Measurements from ENCODE around the gene MSL2. TPM values are rescaled to one million over a fixed set of nuclear protein-coding genes. Genes with fewer than 3 reads are reported as not detected.
"Not testable (repeated sequence)": the region's sequence is repeated elsewhere in the genome, so short reads cannot be mapped to it uniquely, and the experiment has no call there.

The MSL2 gene
- polyA plus RNA-seq, 1 experiment, result 9.1 TPM

DNA sequence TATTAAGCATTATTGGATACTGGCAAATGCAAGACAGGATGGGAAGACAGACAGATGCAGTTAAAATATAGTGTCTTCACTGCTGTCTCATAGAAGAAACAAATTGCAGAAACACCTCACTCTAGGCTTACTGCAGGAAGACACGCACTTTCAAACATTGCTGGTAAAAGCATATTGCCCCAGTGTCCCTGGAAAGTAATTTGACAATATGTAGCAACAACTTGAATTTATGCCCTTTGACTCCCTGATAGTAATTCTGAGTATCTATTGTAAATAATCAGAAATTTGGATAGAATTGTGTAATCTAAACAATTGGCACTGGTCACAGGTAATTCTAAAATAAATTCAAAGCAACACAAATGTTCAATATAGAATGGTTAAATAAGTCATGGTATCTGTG lies 62.0 kb downstream of the MSL2 start:
- no peak for DNase-seq (ENCODE audit: low read depth, low spot score)
- ChIA-PET CTCF (no interaction called here), POLR2A (interaction anchor here (1.2 kb wide), 1 partner anchor 62 kb away, joined by 5 read pairs; the partner anchor contains the start of gene MSL2)

DNA sequence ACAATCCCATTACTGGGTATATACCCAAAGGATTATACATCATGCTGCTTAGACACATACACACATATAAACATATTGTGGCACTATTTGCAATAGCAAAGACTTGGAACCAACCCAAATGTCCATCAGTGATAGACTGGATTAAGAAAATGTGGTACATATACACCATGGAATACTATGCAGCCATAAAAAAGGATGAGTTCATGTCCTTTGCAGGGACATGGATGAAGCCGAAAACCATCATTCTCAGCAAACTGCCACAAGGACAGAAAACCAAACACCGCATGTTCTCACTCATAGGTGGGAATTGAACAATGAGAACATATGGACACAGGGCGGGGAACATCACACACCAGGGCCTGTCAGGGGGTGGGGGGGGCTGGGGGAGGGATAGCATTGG lies 64.5 kb downstream of the MSL2 start:
- POLR2A ChIA-PET; H3K4me3 ChIP-seq (ENCODE audit: low read depth, low read length); CTCF ChIA-PET; H3K27ac ChIP-seq (ENCODE audit: low read depth, low read length); DNase-seq (ENCODE audit: low read depth, low spot score); H3K27me3 ChIP-seq (ENCODE audit: control insufficient read depth, insufficient read depth, low read length); H3K9me3 ChIP-seq (ENCODE audit: control insufficient read depth, insufficient read depth, low read length): not testable (repeated sequence)

More for the DNA sequence above, 62.0 kb downstream of the MSL2 start:
- no peak overlapping the region for H3K27ac ChIP-seq (ENCODE audit: low read depth, low read length)
- H3K4me3 ChIP-seq (ENCODE audit: low read depth, low read length), result no peak overlapping the region
- TF ChIP-seq, protein P1, sequence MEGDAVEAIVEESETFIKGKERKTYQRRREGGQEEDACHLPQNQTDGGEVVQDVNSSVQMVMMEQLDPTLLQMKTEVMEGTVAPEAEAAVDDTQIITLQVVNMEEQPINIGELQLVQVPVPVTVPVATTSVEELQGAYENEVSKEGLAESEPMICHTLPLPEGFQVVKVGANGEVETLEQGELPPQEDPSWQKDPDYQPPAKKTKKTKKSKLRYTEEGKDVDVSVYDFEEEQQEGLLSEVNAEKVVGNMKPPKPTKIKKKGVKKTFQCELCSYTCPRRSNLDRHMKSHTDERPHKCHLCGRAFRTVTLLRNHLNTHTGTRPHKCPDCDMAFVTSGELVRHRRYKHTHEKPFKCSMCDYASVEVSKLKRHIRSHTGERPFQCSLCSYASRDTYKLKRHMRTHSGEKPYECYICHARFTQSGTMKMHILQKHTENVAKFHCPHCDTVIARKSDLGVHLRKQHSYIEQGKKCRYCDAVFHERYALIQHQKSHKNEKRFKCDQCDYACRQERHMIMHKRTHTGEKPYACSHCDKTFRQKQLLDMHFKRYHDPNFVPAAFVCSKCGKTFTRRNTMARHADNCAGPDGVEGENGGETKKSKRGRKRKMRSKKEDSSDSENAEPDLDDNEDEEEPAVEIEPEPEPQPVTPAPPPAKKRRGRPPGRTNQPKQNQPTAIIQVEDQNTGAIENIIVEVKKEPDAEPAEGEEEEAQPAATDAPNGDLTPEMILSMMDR (IDR thresholded peaks at IDR 0.05; ENCODE audit: low read depth, low read length), result no peak
- no peaks in the 10 kb centered on the region for H3K27me3 ChIP-seq (ENCODE audit: control insufficient read depth, insufficient read depth, low read length)
- H3K9me3 ChIP-seq (ENCODE audit: control insufficient read depth, insufficient read depth, low read length), result no peaks in the 10 kb centered on the region

DNA sequence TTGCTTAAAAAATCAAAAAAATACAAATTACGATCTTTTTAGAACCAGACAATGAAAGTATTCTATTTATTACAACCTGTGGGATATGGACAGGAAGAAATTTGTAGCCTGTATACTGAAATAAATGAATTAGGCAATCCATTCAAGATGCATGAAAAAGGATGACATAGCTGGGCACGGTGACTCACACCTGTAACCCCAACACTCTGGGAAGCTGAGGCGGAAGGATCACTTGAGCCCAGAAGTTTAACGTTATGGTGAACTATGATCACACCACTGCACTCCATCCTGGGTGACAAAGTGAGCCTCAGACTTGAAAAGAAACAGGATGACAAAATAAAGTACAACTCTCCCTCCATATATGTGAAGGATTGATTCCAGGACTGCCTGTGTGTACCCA lies 74.1 kb downstream of the MSL2 start:
- ChIA-PET POLR2A (no interaction called here), CTCF (interaction anchor here (1.0 kb wide), 1 partner anchor 12 kb away, joined by 3 read pairs; no protein-coding TSS in a partner anchor)

DNA sequence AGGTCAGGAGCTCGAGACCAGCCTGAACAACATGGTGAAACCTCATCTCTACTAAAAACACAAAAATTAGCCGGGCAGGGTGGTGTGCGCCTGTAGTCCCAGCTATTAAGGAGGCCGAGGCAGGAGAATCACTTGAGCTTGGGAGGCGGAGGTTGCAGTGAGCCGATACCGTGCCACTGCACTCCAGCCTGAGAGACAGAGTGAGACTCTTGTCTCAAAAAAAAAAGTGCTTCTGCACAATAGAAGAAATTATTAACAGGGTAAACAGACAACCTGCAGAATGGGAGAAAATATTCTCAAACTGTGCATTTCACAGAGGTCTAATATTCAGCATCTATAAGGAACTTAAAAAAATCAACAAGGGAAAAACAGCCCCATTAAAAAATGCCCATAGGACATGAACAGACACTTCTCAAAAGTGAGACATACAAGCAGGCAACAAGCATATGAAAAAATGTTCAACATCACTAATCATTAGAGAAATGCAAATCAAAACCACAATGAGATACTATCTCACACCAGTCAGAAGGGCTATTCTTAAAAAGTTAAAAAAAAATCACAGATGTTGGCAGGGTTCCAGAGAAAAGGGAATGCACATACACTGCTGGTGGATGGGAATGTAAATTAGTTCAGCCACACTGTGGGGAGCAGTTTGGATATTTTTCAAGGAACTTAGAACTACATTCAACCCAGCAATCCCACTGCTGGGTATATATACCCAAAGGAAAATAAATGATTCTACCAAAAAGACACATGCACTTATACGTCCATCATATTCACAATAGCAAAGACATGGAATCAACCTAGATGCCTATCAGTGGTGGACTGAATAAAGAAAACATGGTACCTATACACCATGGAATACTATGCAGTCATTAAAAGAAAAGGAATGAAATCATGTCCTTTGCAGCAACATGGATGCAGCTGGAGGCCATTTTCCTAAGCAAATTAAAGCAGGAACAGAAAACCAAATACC lies 75.5 kb downstream of the MSL2 start:
- POLR2A ChIA-PET, result no interaction called here
- H3K27ac ChIP-seq (ENCODE audit: low read depth, low read length), result no peak overlapping the region
- TF ChIP-seq, protein P1 (IDR thresholded peaks at IDR 0.05; ENCODE audit: low read depth, low read length), result no peak
- CTCF ChIA-PET, result interaction anchor here (1.0 kb wide), 1 partner anchor 11 kb away, joined by 3 read pairs; no protein-coding TSS in a partner anchor
- H3K9me3 ChIP-seq (ENCODE audit: control insufficient read depth, insufficient read depth, low read length), result no peaks in the 10 kb centered on the region
- DNase-seq (ENCODE audit: low read depth, low spot score), result no peak
- no peaks in the 10 kb centered on the region for H3K27me3 ChIP-seq (ENCODE audit: control insufficient read depth, insufficient read depth, low read length)
- no peak overlapping the region for H3K4me3 ChIP-seq (ENCODE audit: low read depth, low read length)

More for the DNA sequence above, 74.1 kb downstream of the MSL2 start:
- DNase-seq (ENCODE audit: low read depth, low spot score), result no peak
- no peak overlapping the region for H3K27ac ChIP-seq (ENCODE audit: low read depth, low read length)
- TF ChIP-seq, protein P1 (IDR thresholded peaks at IDR 0.05; ENCODE audit: low read depth, low read length), result no peak
- peaks cover 4% of the 10 kb centered on the region; the same call in 1 of the 2 replicates for H3K9me3 ChIP-seq (ENCODE audit: control insufficient read depth, insufficient read depth, low read length)
- no peaks in the 10 kb centered on the region for H3K27me3 ChIP-seq (ENCODE audit: control insufficient read depth, insufficient read depth, low read length)
- H3K4me3 ChIP-seq (ENCODE audit: low read depth, low read length), result no peak overlapping the region

DNA sequence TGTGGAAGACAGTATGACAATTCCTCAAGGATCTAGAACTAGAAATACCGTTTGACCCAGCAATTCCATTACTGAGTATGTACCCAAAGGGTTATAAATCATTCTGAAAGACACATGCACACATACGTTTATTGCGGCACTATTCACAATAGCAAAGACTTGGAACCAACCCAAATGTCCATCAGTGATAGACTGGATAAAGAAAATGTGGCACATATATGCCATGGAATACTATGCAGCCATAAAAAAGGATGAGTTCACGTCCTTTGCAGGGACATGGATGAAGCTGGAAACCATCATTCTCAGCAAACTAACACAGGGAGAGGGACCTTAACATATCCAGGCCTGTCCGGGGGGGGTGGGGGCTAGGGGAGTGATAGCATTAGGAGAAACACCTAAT lies 76.4 kb downstream of the MSL2 start:
- H3K9me3 ChIP-seq (ENCODE audit: control insufficient read depth, insufficient read depth, low read length); DNase-seq (ENCODE audit: low read depth, low spot score); H3K27me3 ChIP-seq (ENCODE audit: control insufficient read depth, insufficient read depth, low read length); H3K4me3 ChIP-seq (ENCODE audit: low read depth, low read length); CTCF ChIA-PET; H3K27ac ChIP-seq (ENCODE audit: low read depth, low read length); POLR2A ChIA-PET: not testable (repeated sequence)

DNA sequence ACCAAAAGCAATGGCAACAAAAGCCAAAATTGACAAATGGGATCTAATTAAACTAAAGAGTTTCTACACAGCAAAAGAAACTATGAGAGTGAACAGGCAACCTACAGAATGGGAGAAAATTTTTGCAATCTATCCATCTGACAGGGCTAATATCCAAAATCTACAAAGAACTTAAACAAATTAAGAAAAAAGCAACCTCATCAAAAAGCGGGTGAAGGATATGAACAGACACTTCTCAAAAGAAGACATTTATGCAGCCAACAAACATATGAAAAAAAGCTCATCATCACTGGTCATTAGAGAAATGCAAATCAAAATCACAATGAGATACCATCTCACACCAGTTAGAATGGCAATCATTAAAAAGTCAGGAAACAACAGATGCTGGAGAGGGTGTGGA lies 76.8 kb downstream of the MSL2 start:
- H3K9me3 ChIP-seq (ENCODE audit: control insufficient read depth, insufficient read depth, low read length); H3K4me3 ChIP-seq (ENCODE audit: low read depth, low read length); POLR2A ChIA-PET; CTCF ChIA-PET; H3K27me3 ChIP-seq (ENCODE audit: control insufficient read depth, insufficient read depth, low read length); DNase-seq (ENCODE audit: low read depth, low spot score); H3K27ac ChIP-seq (ENCODE audit: low read depth, low read length): not testable (repeated sequence)
